ENCODE results near the gene HEPACAM.

DNA sequence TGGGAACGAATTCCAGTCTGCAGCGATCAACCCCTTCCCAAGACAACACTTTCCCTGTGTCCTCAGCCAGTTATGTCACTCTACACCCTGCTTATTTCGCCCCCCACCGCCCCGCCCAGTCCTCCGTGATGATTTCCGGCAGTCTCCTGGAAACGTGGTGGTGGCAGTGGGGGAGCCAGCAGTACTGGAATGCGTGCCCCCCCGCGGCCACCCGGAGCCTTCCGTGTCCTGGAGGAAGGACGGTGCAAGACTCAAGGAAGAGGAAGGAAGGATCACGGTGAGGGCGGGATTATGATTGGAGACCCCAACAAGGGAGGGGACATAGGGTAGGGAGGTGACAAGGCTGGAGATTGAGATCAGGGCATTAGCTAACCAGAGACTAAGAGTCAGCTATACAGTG is 66.5 kb downstream of the HEPACAM start:
- TF ChIP-seq RAD21 (conservative IDR thresholded peaks at IDR 0.05 in 1 of 2, IDR thresholded peaks at IDR 0.05 in 1 of 2) (no peak), CEBPB (IDR thresholded peaks at IDR 0.05) (no peak), BHLHE40 (IDR thresholded peaks at IDR 0.05; ENCODE audit: low read depth, low read length) (no peak), RFX5 (IDR thresholded peaks at IDR 0.05) (no peak), ESRRA (IDR thresholded peaks at IDR 0.05; ENCODE audit: borderline replicate concordance, low read length) (no peak), MAFK (IDR thresholded peaks at IDR 0.05; ENCODE audit: partially characterized antibody) (no peak), ZC3H11A (IDR thresholded peaks at IDR 0.05) (no peak)
- TF ChIP-seq, protein P1, sequence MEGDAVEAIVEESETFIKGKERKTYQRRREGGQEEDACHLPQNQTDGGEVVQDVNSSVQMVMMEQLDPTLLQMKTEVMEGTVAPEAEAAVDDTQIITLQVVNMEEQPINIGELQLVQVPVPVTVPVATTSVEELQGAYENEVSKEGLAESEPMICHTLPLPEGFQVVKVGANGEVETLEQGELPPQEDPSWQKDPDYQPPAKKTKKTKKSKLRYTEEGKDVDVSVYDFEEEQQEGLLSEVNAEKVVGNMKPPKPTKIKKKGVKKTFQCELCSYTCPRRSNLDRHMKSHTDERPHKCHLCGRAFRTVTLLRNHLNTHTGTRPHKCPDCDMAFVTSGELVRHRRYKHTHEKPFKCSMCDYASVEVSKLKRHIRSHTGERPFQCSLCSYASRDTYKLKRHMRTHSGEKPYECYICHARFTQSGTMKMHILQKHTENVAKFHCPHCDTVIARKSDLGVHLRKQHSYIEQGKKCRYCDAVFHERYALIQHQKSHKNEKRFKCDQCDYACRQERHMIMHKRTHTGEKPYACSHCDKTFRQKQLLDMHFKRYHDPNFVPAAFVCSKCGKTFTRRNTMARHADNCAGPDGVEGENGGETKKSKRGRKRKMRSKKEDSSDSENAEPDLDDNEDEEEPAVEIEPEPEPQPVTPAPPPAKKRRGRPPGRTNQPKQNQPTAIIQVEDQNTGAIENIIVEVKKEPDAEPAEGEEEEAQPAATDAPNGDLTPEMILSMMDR (IDR thresholded peaks at IDR 0.05), result no peak
- TF ChIP-seq, protein P2, sequence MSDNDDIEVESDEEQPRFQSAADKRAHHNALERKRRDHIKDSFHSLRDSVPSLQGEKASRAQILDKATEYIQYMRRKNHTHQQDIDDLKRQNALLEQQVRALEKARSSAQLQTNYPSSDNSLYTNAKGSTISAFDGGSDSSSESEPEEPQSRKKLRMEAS (IDR thresholded peaks at IDR 0.05), result no peak
- TF ChIP-seq, protein P3, sequence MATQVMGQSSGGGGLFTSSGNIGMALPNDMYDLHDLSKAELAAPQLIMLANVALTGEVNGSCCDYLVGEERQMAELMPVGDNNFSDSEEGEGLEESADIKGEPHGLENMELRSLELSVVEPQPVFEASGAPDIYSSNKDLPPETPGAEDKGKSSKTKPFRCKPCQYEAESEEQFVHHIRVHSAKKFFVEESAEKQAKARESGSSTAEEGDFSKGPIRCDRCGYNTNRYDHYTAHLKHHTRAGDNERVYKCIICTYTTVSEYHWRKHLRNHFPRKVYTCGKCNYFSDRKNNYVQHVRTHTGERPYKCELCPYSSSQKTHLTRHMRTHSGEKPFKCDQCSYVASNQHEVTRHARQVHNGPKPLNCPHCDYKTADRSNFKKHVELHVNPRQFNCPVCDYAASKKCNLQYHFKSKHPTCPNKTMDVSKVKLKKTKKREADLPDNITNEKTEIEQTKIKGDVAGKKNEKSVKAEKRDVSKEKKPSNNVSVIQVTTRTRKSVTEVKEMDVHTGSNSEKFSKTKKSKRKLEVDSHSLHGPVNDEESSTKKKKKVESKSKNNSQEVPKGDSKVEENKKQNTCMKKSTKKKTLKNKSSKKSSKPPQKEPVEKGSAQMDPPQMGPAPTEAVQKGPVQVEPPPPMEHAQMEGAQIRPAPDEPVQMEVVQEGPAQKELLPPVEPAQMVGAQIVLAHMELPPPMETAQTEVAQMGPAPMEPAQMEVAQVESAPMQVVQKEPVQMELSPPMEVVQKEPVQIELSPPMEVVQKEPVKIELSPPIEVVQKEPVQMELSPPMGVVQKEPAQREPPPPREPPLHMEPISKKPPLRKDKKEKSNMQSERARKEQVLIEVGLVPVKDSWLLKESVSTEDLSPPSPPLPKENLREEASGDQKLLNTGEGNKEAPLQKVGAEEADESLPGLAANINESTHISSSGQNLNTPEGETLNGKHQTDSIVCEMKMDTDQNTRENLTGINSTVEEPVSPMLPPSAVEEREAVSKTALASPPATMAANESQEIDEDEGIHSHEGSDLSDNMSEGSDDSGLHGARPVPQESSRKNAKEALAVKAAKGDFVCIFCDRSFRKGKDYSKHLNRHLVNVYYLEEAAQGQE (IDR thresholded peaks at IDR 0.05), result no peak

Measured in A549 (cell line).